Epithelial cell of esophagus (primary cell): ENCODE measurements around the gene ARHGAP28.

Experiments
- DNase-seq: peaks from one replicate; pipeline ENCODE4 v3.0.0; 2010; ENCODE audit warnings: low read depth
- H3K4me3 ChIP-seq: 2 replicates; pipeline ENCODE4 v1.5.1; 2011; ENCODE audit warnings: mild to moderate bottlenecking, low read length, control low read depth
- TF ChIP-seq, protein P1 (sequence below): IDR thresholded peaks from 2 replicates; pipeline ENCODE4 v1.5.1; 2011; ENCODE audit warnings: low read depth, mild to moderate bottlenecking, low read length, control low read depth, inconsistent platforms; ENCODE audit not compliant: insufficient read depth; ENCODE audit errors: missing control alignments

The ARHGAP28 gene

GRCh38 chr18:6940451-6940850 is 210.9 kb downstream of the ARHGAP28 start:
- H3K4me3 ChIP-seq: no peak overlapping the region
- no peak for DNase-seq
- TF ChIP-seq, protein P1, sequence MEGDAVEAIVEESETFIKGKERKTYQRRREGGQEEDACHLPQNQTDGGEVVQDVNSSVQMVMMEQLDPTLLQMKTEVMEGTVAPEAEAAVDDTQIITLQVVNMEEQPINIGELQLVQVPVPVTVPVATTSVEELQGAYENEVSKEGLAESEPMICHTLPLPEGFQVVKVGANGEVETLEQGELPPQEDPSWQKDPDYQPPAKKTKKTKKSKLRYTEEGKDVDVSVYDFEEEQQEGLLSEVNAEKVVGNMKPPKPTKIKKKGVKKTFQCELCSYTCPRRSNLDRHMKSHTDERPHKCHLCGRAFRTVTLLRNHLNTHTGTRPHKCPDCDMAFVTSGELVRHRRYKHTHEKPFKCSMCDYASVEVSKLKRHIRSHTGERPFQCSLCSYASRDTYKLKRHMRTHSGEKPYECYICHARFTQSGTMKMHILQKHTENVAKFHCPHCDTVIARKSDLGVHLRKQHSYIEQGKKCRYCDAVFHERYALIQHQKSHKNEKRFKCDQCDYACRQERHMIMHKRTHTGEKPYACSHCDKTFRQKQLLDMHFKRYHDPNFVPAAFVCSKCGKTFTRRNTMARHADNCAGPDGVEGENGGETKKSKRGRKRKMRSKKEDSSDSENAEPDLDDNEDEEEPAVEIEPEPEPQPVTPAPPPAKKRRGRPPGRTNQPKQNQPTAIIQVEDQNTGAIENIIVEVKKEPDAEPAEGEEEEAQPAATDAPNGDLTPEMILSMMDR: no peak

DNA sequence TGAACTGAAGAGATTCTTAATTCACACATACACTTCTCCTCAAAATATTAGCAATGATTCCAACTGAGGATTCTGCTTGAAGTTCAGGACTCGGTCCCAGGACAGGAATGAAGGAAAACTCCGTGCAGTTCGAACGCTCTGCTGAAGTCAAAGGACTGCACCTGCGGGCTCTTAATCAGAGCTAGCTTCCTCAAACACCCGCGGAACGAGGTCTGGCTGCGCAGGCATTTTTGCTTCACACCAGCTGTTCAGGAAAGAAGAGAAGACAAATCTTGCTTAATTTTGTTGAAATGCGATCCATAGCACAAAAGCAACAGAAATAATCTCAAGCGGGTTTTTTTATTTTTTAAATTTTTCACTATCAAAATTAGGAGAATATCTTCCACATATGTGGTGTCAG is 212.5 kb downstream of the ARHGAP28 start:
- H3K4me3 ChIP-seq: no peak overlapping the region
- TF ChIP-seq, protein P1: no peak
- DNase-seq: no peak

DNA sequence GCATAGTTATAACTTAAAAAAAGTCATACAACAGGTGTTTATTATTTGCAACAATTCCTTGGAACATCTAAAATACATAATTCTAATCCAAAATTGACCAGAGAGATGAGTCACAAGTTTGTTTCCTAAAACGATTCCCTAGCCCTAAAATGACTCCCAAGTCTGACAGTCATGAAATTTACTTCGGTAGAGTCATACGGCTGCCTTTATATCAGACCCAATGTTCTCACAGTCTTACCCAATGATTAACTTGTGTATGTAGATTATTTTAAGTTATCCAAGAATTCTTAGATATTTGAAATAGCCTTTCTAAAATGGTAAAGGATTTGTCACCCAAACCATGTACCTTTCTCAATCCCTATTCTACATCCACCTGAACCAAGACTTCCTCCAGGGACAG is 213.2 kb downstream of the ARHGAP28 start:
- no peak overlapping the region for H3K4me3 ChIP-seq
- TF ChIP-seq, protein P1: no peak
- DNase-seq: no peak

GRCh38 chr18:6943143-6943542 is 213.6 kb downstream of the ARHGAP28 start:
- no peak overlapping the region for H3K4me3 ChIP-seq
- TF ChIP-seq, protein P1: no peak
- no peak for DNase-seq

DNA sequence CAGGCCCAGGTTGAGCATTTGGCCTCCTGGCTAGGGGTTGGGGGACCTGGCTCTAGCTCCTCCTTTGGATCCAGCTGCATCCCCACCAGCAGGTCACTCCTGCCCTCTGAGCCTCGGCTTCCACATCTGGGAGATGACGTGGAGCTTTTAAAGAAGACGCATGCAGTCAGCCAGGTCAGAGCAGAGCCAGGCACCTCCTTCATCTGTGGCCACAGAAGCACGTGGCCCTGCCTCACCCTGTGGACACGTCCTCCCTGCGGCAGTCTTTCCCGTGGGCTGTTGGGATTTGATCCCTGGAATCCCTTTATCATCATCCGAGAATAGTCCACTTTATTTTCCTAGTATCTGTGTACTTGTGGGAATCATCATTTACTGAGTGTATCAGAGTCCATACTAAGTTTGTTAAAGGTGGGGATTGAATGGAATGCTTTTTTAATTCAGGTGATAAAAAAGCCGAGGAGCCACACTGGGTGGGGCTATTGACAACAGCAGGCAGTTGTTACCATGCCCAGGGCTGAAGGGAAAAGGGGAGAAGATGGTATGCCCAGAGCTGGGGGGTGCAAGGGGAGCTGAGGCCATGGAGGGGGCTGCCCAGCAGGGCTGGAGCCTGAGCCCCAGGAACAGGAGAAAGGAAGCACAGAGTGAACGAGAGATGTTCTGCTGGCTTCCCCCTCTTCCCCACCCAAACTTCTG is 218.0 kb downstream of the ARHGAP28 start:
- H3K4me3 ChIP-seq: no peak overlapping the region
- TF ChIP-seq, protein P1: no peak

DNA sequence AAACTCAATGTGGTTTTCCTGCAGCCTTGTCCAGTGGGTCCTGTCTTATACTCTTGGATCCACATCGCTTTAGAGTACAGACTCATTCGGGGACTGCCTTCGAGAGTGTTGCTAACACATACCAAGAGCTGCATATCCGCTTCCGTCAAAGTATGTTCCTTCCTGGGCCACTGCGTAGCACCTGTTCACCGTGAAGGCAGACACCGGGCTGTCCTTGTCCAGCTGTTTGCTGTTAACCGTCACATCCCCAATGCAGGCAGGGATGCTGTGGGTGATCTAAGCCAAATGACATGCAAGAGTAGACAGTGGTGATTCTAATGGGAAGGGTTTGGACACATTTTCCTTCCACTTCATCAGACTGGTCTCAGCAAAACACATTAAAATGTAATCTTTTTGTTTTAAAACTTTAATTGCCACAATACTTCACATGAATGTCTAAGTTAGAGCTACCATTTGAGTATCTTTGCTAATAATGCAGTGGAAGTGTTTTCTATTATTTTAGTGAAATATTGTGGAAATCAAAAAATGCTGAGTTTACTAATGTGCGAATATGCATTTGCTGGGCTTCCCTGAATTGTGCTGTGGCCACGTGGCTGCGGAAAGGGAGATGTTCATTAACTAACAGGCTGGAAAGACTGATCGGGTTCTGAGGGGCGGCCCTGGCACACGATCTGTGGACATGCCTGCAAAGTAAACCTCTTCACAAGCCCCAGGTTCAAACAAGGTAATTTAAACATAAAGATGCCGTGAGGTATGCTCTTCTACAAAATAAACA is 219.0 kb downstream of the ARHGAP28 start:
- no peak for DNase-seq
- TF ChIP-seq, protein P1: no peak
- H3K4me3 ChIP-seq: no peak overlapping the region

More for the DNA sequence above, 218.0 kb downstream of the ARHGAP28 start:
- DNase-seq: no peak
